Activated CD8-positive, alpha-beta T cell treated with anti-CD3 and anti-CD28 coated beads for 36 hours (primary cell): Measurements from ENCODE around the gene TRMT61A. TPM values are rescaled to one million over a fixed set of nuclear protein-coding genes. Genes with fewer than 3 reads are reported as not detected.

Source experiments
- ATAC-seq: fragments of 200-7000 bp; cut with Tn5 transposase; one replicate; pipeline ENCODE4 v1.10.0; 2021; ENCODE audit warnings: mild to moderate bottlenecking, moderate library complexity
- CTCF ChIA-PET: fragments of 350-600 bp; sonication (Branson Sonifier 250); formaldehyde crosslinking; loops from one replicate; lab custom pipeline; 2021; ENCODE audit warnings: antibody characterized with exemption; lab: Charles Lee
- POLR2A ChIA-PET: fragments of 350-600 bp; sonication (Branson Sonifier 250); formaldehyde crosslinking; loops from one replicate; lab custom pipeline; 2021; ENCODE audit warnings: antibody characterized with exemption; lab: Charles Lee
- DNase-seq: peaks from one replicate; pipeline ENCODE4 v3.0.0-alpha.2; 2020
- H3K27ac Mint-ChIP-seq: one replicate; pipeline ENCODE4 v1.8.0; 2021; ENCODE audit warnings: mild to moderate bottlenecking, mixed read lengths
- H3K27me3 Mint-ChIP-seq: one replicate; pipeline ENCODE4 v1.8.0; 2021; ENCODE audit warnings: mixed read lengths
- H3K36me3 Mint-ChIP-seq: one replicate; pipeline ENCODE4 v1.8.0; 2021; ENCODE audit warnings: low read depth, mixed read lengths
- H3K4me1 Mint-ChIP-seq: one replicate; pipeline ENCODE4 v1.8.0; 2021; ENCODE audit warnings: low read depth, mixed read lengths
- H3K4me3 Mint-ChIP-seq: one replicate; pipeline ENCODE4 v1.8.0; 2021; ENCODE audit warnings: mild to moderate bottlenecking, moderate library complexity, mixed read lengths
- H3K9me3 Mint-ChIP-seq: one replicate; pipeline ENCODE4 v1.8.0; 2021; ENCODE audit warnings: mixed read lengths
- CTCF ChIP-seq: fragments of 200-600 bp; IDR thresholded peaks from one replicate; pipeline ENCODE4 v1.8.0; 2022; ENCODE audit warnings: antibody characterized with exemption, mild to moderate bottlenecking
- intact Hi-C: fragments of 100-400 bp; cut with micrococcal nuclease; formaldehyde crosslinking; loops from one replicate; pipeline ENCODE4 v1.10.0; 2022
- total RNA-seq, 2 experiments: library from RNA; stranded (reverse); gene quantifications; one replicate each; pipeline ENCODE4 v1.2.3, GENCODE V29; 2021

The TRMT61A gene
- total RNA-seq, 2 experiments from 2014 or later = 9.9 TPM

- no peaks in the 10 kb centered on the region for H3K9me3 Mint-ChIP-seq
- TF ChIP-seq CTCF = no peak
- ChIA-PET CTCF (interaction anchor here (0.7 to 2.6 kb wide), 9 partner anchors 8 to 64 kb away, joined by 3 to 14 read pairs (median 3); partner anchors contain the start of gene TRMT61A), POLR2A (interaction anchor here (0.6 to 3.4 kb wide), 17 partner anchors 10 to 233 kb away, joined by 3 to 28 read pairs (median 4); partner anchors contain the start of genes CKB, KLC1 and TRMT61A)
- peaks cover 56% of the 10 kb centered on the region for H3K4me1 Mint-ChIP-seq
- DNase-seq = peak; percentile 67
- peaks cover 45% of the 10 kb centered on the region for H3K36me3 Mint-ChIP-seq
- intact Hi-C loops = no loop called here
- ATAC-seq = peak; percentile 41
- peak overlapping the region; percentile 100 for H3K4me3 Mint-ChIP-seq
- peak overlapping the region; percentile 97 for H3K27ac Mint-ChIP-seq
- no peaks in the 10 kb centered on the region for H3K27me3 Mint-ChIP-seq
Measured at GRCh38 chr14:103561381-103562178, 32.6 kb downstream of the TRMT61A start.

GRCh38 chr14:103562179-103562428, 33.1 kb downstream of the TRMT61A start:
- CTCF ChIA-PET = interaction anchor here (0.7 to 2.6 kb wide), 6 partner anchors 9 to 44 kb away, joined by 3 to 14 read pairs (median 6); no protein-coding TSS in a partner anchor
- ATAC-seq = peak; percentile 58
- peak overlapping the region; percentile 100 for H3K4me3 Mint-ChIP-seq

GRCh38 chr14:103562429-103563225, 33.6 kb downstream of the TRMT61A start, which contains the start of the genes BAG5 and COA8:
BAG5 (minus strand) TSS chr14:103562657; CDS start chr14:103561164, 1,493 bp downstream.
COA8 (plus strand) TSS chr14:103562960; CDS start chr14:103563002, 42 bp downstream.
- Mint-ChIP-seq H3K36me3 (peaks cover 40% of the 10 kb centered on the region), H3K27me3 (no peaks in the 10 kb centered on the region), H3K9me3 (no peaks in the 10 kb centered on the region), H3K27ac (peak within 1 kb of the TSS; percentile 97), H3K4me1 (peaks cover 48% of the 10 kb centered on the region), H3K4me3 (peak within 1 kb of the TSS; percentile 100)
- DNase-seq (peak; percentile 92), ATAC-seq (peak; percentile 83)
- CTCF ChIA-PET = interaction anchor here (0.7 to 2.6 kb wide), 4 partner anchors 9 to 44 kb away, joined by 3 to 14 read pairs (median 6); no protein-coding TSS in a partner anchor
- no peak for TF ChIP-seq CTCF
- intact Hi-C loops = no loop called here
- POLR2A ChIA-PET = interaction anchor here (0.9 to 3.4 kb wide), 9 partner anchors 11 to 234 kb away, joined by 3 to 28 read pairs (median 4); partner anchors contain the start of genes KLC1 and TRMT61A

More at GRCh38 chr14:103562179-103562428, 33.1 kb downstream of the TRMT61A start:
- Mint-ChIP-seq H3K4me1 (peaks cover 53% of the 10 kb centered on the region), H3K9me3 (no peaks in the 10 kb centered on the region), H3K27me3 (no peaks in the 10 kb centered on the region), H3K36me3 (peaks cover 44% of the 10 kb centered on the region), H3K27ac (peak overlapping the region; percentile 97)
- TF ChIP-seq CTCF = no peak
- DNase-seq = no peak
- intact Hi-C loops = no loop called here
- POLR2A ChIA-PET = interaction anchor here (0.7 to 3.4 kb wide), 14 partner anchors 10 to 234 kb away, joined by 3 to 28 read pairs (median 4); partner anchors contain the start of genes CKB, KLC1 and TRMT61A

- intact Hi-C loops = no loop called here
- DNase-seq = no peak
- no peak for TF ChIP-seq CTCF
- ChIA-PET POLR2A (interaction anchor here (0.9 to 3.4 kb wide), 2 partner anchors 66 to 136 kb away, joined by 3 to 19 read pairs; partner anchors contain the start of gene KLC1), CTCF (interaction anchor here (0.8 to 2.1 kb wide), 2 partner anchors 8 to 115 kb away, joined by 3 to 10 read pairs; no protein-coding TSS in a partner anchor)
- Mint-ChIP-seq H3K36me3 (peaks cover 36% of the 10 kb centered on the region), H3K27me3 (no peaks in the 10 kb centered on the region), H3K9me3 (no peaks in the 10 kb centered on the region), H3K4me1 (peaks cover 46% of the 10 kb centered on the region), H3K27ac (peak overlapping the region; percentile 82), H3K4me3 (peak overlapping the region; percentile 100)
- ATAC-seq = no peak
Measured at GRCh38 chr14:103563226-103563620, 34.2 kb downstream of the TRMT61A start.
